ENCODE measurements around the gene XYLT2. TPM values are rescaled to one million over a fixed set of nuclear protein-coding genes. Genes with fewer than 3 reads are reported as not detected.
A peak's percentile ranks its signal among the peaks of the same experiment; 100 is the strongest.

XYLT2 gene
- total and polyA plus RNA-seq, 2 of the 13 experiments (the other 11 are each of a cell fraction or from before 2014, with no cell fraction given) = 17.0 to 22.1 TPM

GRCh38 chr17:50355701-50356341 is 9.9 kb downstream of the XYLT2 start:
- Histone ChIP-seq H3K4me3 (replicated peaks in 1 of 3; ENCODE audit: insufficient read depth in 1 of 3, low read depth in 2 of 3, low read length in 3 of 3) (no peak overlapping the region), H3K27ac (ENCODE audit: extremely low read length, insufficient read depth, low read length) (no peak overlapping the region), H2AFZ (ENCODE audit: low read length) (no peak overlapping the region), H3K4me2 (ENCODE audit: low read depth, low read length) (no peak overlapping the region), H3K79me2 (ENCODE audit: insufficient read depth, low read length) (no peaks in the 10 kb centered on the region), H4K20me1 (ENCODE audit: insufficient read depth, low read length) (no peaks in the 10 kb centered on the region), H3K36me3 (replicated peaks in 1 of 2; ENCODE audit: control insufficient read depth in 1 of 2, insufficient read depth in 2 of 2, low read length in 2 of 2) (peaks cover 35 to 56% of the 10 kb centered on the region in 2 experiments), H3K4me1 (ENCODE audit: insufficient read depth, low read length) (peaks cover 15% of the 10 kb centered on the region), H3K27me3 (ENCODE audit: control insufficient read depth in 1 of 2, insufficient read depth in 2 of 2, low read length in 2 of 2) (no peaks in the 10 kb centered on the region), H3K9ac (ENCODE audit: insufficient read depth, low read depth, low read length) (no peak overlapping the region), H3K9me3 (ENCODE audit: low read length) (no peaks in the 10 kb centered on the region)
- in situ Hi-C loops (cut with HindIII; ENCODE audit: extremely low pct_ligation_motif_present, low pct_unique_long_range_greater_than_20kb) = no loop called here
- no peak for DNase-seq (ENCODE audit: low spot score)
- intact Hi-C loops (cut with micrococcal nuclease; ENCODE audit: unreplicated experiment) = no loop called here
- 95% methylated on average over 14 of the region's 20 CpGs for WGBS (ENCODE audit: low lambda C conversion rate)
- CTCF ChIA-PET (ENCODE audit: low intra/inter-chr PET ratio, low total read pairs) = no interaction called here
- BruUV-seq (replicated peaks) = no TSS peak
- no peak for ATAC-seq
- TF ChIP-seq POLR2A (IDR thresholded peaks at IDR 0.05; ENCODE audit: insufficient read depth in 1 of 2, low read depth in 2 of 2, low read length in 2 of 2) (peak in 1 of 2 experiments; percentile 23; a peak in 1 of 4 replicates), ZNF318 (CRISPR knock-in tag; IDR thresholded peaks at IDR 0.05) (no peak), ZBTB21 (CRISPR knock-in tag; IDR thresholded peaks at IDR 0.05) (no peak), MLLT10 (CRISPR knock-in tag; IDR thresholded peaks at IDR 0.05) (no peak), AGO1 (IDR thresholded peaks at IDR 0.05; ENCODE audit: low read depth, low read length, poor library complexity, severe bottlenecking) (peak; percentile 8), NRL (CRISPR knock-in tag; IDR thresholded peaks at IDR 0.05; ENCODE audit: borderline replicate concordance) (no peak)
- TF ChIP-seq, protein P1, sequence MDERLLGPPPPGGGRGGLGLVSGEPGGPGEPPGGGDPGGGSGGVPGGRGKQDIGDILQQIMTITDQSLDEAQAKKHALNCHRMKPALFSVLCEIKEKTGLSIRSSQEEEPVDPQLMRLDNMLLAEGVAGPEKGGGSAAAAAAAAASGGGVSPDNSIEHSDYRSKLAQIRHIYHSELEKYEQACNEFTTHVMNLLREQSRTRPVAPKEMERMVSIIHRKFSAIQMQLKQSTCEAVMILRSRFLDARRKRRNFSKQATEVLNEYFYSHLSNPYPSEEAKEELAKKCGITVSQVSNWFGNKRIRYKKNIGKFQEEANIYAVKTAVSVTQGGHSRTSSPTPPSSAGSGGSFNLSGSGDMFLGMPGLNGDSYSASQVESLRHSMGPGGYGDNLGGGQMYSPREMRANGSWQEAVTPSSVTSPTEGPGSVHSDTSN (CRISPR knock-in tag; IDR thresholded peaks at IDR 0.05) = no peak
- POLR2A ChIA-PET = no interaction called here
- no peak for FAIRE-seq

Measured in HepG2 (cell line).